MCF 10A (cell line): ENCODE measurements around the gene DIDO1. TPM values are rescaled to one million over a fixed set of nuclear protein-coding genes. Genes with fewer than 3 reads are reported as not detected.
"Not testable (repeated sequence)": the region's sequence is repeated elsewhere in the genome, so short reads cannot be mapped to it uniquely, and the experiment has no call there.

Source experiments
- BruUV-seq: library from RNA; stranded (reverse); fragments of 400-500 nt; replicated peaks from 2 replicates; lab custom pipeline; 2021; lab: Mats Ljungman, UMichigan
- CTCF ChIA-PET: fragments of 300-600 bp; sonication (Branson Sonifier 250); formaldehyde crosslinking; extraction: SDS; loops from one replicate; lab custom pipeline; 2021; ENCODE audit warnings: antibody characterized with exemption, inconsistent platforms; lab: Yijun Ruan, JAX
- POLR2A ChIA-PET: fragments of 300-600, 350-650 bp; sonication (Branson Sonifier 250); formaldehyde crosslinking; extraction: SDS; loops from one replicate; lab custom pipeline; 2020; ENCODE audit warnings: antibody characterized with exemption, inconsistent platforms; lab: Yijun Ruan, JAX
- DNase-seq: peaks from one replicate; pipeline ENCODE4 v3.0.0-alpha.2; 2018; ENCODE audit not compliant: unreplicated experiment
- H3K27ac Mint-ChIP-seq: one replicate; pipeline ENCODE4 v1.8.0; 2022; ENCODE audit warnings: mild to moderate bottlenecking, low read depth, mixed read lengths; ENCODE audit not compliant: unreplicated experiment
- H3K27me3 Mint-ChIP-seq: one replicate; pipeline ENCODE4 v1.8.0; 2022; ENCODE audit warnings: mixed read lengths; ENCODE audit not compliant: insufficient read depth, unreplicated experiment
- H3K36me3 Mint-ChIP-seq: one replicate; pipeline ENCODE4 v1.8.0; 2022; ENCODE audit warnings: mild to moderate bottlenecking, moderate library complexity, mixed read lengths; ENCODE audit not compliant: insufficient read depth, unreplicated experiment
- H3K4me1 Mint-ChIP-seq: one replicate; pipeline ENCODE4 v1.8.0; 2022; ENCODE audit warnings: mixed read lengths; ENCODE audit not compliant: insufficient read depth, unreplicated experiment
- H3K4me3 Mint-ChIP-seq: one replicate; pipeline ENCODE4 v1.8.0; 2022; ENCODE audit warnings: mild to moderate bottlenecking, moderate library complexity, mixed read lengths; ENCODE audit not compliant: unreplicated experiment
- H3K9me3 Mint-ChIP-seq: one replicate; pipeline ENCODE4 v1.8.0; 2022; ENCODE audit warnings: mixed read lengths; ENCODE audit not compliant: unreplicated experiment
- CTCF ChIP-seq: fragments of 200-600 bp; IDR thresholded peaks from one replicate; pipeline ENCODE4 v1.8.0; 2022; ENCODE audit warnings: antibody characterized with exemption, mild to moderate bottlenecking; ENCODE audit not compliant: unreplicated experiment
- intact Hi-C: fragments of 100-400 bp; cut with micrococcal nuclease; formaldehyde crosslinking; loops from 2 replicates; pipeline ENCODE4 v1.14.1; 2022
- total RNA-seq: library from RNA; stranded (reverse); gene quantifications from 2 replicates; pipeline ENCODE4 v1.2.3, GENCODE V29; 2022

The DIDO1 gene
- total RNA-seq, 1 experiment from 2014 or later = 36.8 TPM

GRCh38 chr20:62961799-62962198 lies 35.5 kb upstream of the DIDO1 start:
- no peak overlapping the region for H3K4me3 Mint-ChIP-seq
- H3K4me1 Mint-ChIP-seq = no peaks in the 10 kb centered on the region
- H3K27me3 Mint-ChIP-seq = no peaks in the 10 kb centered on the region
- no peak overlapping the region for H3K27ac Mint-ChIP-seq
- CTCF ChIA-PET = interaction anchor here (0.8 to 1.6 kb wide), 2 partner anchors 9 to 87 kb away, joined by 3 to 5 read pairs; no protein-coding TSS in a partner anchor
- no peak for TF ChIP-seq CTCF
- intact Hi-C loops = no loop called here
- no peaks in the 10 kb centered on the region for H3K9me3 Mint-ChIP-seq
- DNase-seq = no peak
- H3K36me3 Mint-ChIP-seq = no peaks in the 10 kb centered on the region
- POLR2A ChIA-PET = interaction anchor here (0.7 kb wide), 1 partner anchor 66 kb away, joined by 3 read pairs; no protein-coding TSS in a partner anchor
- BruUV-seq = no TSS peak

- Mint-ChIP-seq H3K36me3 (no peaks in the 10 kb centered on the region), H3K4me3 (no peak overlapping the region), H3K9me3 (no peaks in the 10 kb centered on the region), H3K4me1 (no peaks in the 10 kb centered on the region), H3K27ac (no peak overlapping the region), H3K27me3 (no peaks in the 10 kb centered on the region)
- peak; percentile 9 for DNase-seq
- BruUV-seq = no TSS peak
- no peak for TF ChIP-seq CTCF
- ChIA-PET POLR2A (interaction anchor here (0.7 kb wide), 1 partner anchor 67 kb away, joined by 3 read pairs; no protein-coding TSS in a partner anchor), CTCF (interaction anchor here (0.8 to 1.6 kb wide), 2 partner anchors 9 to 86 kb away, joined by 3 to 5 read pairs; no protein-coding TSS in a partner anchor)
- intact Hi-C loops = no loop called here
Observed at GRCh38 chr20:62961310-62961783, 35.0 kb upstream of the DIDO1 start.

GRCh38 chr20:62960446-62961309 lies 34.4 kb upstream of the DIDO1 start:
- H3K9me3 Mint-ChIP-seq, POLR2A ChIA-PET, intact Hi-C loops, H3K4me1 Mint-ChIP-seq, H3K27ac Mint-ChIP-seq, BruUV-seq, H3K27me3 Mint-ChIP-seq, H3K4me3 Mint-ChIP-seq, DNase-seq, H3K36me3 Mint-ChIP-seq: not testable (repeated sequence)
- CTCF ChIA-PET = interaction anchor here (1.6 kb wide), 1 partner anchor 10 kb away, joined by 5 read pairs; no protein-coding TSS in a partner anchor

GRCh38 chr20:62959998-62960436 lies 33.7 kb upstream of the DIDO1 start:
- H3K4me1 Mint-ChIP-seq = no peaks in the 10 kb centered on the region
- H3K27me3 Mint-ChIP-seq = no peaks in the 10 kb centered on the region
- CTCF ChIA-PET = interaction anchor here (0.6 kb wide), 2 partner anchors 12 to 58 kb away, joined by 3 to 5 read pairs; no protein-coding TSS in a partner anchor
- no peak for TF ChIP-seq CTCF
- H3K27ac Mint-ChIP-seq = no peak overlapping the region
- no TSS peak for BruUV-seq
- intact Hi-C loops = no loop called here
- no peak for DNase-seq
- H3K4me3 Mint-ChIP-seq = no peak overlapping the region
- no peaks in the 10 kb centered on the region for H3K36me3 Mint-ChIP-seq
- no peaks in the 10 kb centered on the region for H3K9me3 Mint-ChIP-seq
- POLR2A ChIA-PET = no interaction called here
